DMS 273 treated with DMSO at 0.1 percent for 48 hours (cell line): ENCODE results near the gene PDK4.

Experiments
- DNase-seq: peaks from one replicate; lab custom pipeline; 2025; lab: John Stamatoyannopoulos, UW

The PDK4 gene

GRCh38 chr7:95596198-95597063 lies at the start of gene PDK4:
PDK4 (minus strand) TSS chr7:95596516; CDS start chr7:95596293, 223 bp downstream.
- DNase-seq: peak; percentile 50

GRCh38 chr7:95642173-95642572 lies 45.9 kb upstream of the PDK4 start:
- DNase-seq: no peak

- no peak for DNase-seq
These were observed 40.0 kb upstream of the PDK4 start for GRCh38 chr7:95636140-95636940.

- DNase-seq: no peak
These were observed 36.3 kb upstream of the PDK4 start for GRCh38 chr7:95632609-95633008.

- no peak for DNase-seq
These were observed 35.2 kb upstream of the PDK4 start for GRCh38 chr7:95631527-95631926.

- DNase-seq: no peak
These were observed 34.6 kb upstream of the PDK4 start for GRCh38 chr7:95630702-95631458.

GRCh38 chr7:95628831-95629439 lies 32.6 kb upstream of the PDK4 start:
- no peak for DNase-seq

GRCh38 chr7:95623788-95624187 lies 27.5 kb upstream of the PDK4 start:
- no peak for DNase-seq

GRCh38 chr7:95622859-95623258 lies 26.5 kb upstream of the PDK4 start:
- DNase-seq: no peak

GRCh38 chr7:95622001-95622549 lies 25.8 kb upstream of the PDK4 start:
- no peak for DNase-seq

GRCh38 chr7:95621404-95621803 lies 25.1 kb upstream of the PDK4 start:
- no peak for DNase-seq

GRCh38 chr7:95620631-95621030 lies 24.3 kb upstream of the PDK4 start:
- no peak for DNase-seq

- no peak for DNase-seq
These were observed 23.6 kb upstream of the PDK4 start for GRCh38 chr7:95619921-95620320.

- no peak for DNase-seq
These were observed 23.2 kb upstream of the PDK4 start for GRCh38 chr7:95619517-95619916.

- no peak for DNase-seq
These were observed 18.2 kb upstream of the PDK4 start for GRCh38 chr7:95614442-95614940.

GRCh38 chr7:95611224-95611623 lies 14.9 kb upstream of the PDK4 start:
- DNase-seq: no peak

GRCh38 chr7:95609277-95609971 lies 13.1 kb upstream of the PDK4 start:
- no peak for DNase-seq

GRCh38 chr7:95608359-95609173 lies 12.2 kb upstream of the PDK4 start:
- DNase-seq: peak; percentile 94

- DNase-seq: no peak
These were observed 11.2 kb upstream of the PDK4 start for GRCh38 chr7:95607561-95607960.

GRCh38 chr7:95605275-95605674 lies 9.0 kb upstream of the PDK4 start:
- DNase-seq: no peak
